GM19468 (cell line): ENCODE data around the gene DLX5.

ENCODE experiments used
- ATAC-seq: cut with Tn5 transposase; IDR thresholded peaks from one replicate; pipeline ENCODE4 v1.9.1; 2021; ENCODE audit warnings: mild to moderate bottlenecking, moderate library complexity, moderate number of reproducible peaks; ENCODE audit not compliant: unreplicated experiment; ENCODE audit errors: extremely low read depth

DLX5 gene

DNA sequence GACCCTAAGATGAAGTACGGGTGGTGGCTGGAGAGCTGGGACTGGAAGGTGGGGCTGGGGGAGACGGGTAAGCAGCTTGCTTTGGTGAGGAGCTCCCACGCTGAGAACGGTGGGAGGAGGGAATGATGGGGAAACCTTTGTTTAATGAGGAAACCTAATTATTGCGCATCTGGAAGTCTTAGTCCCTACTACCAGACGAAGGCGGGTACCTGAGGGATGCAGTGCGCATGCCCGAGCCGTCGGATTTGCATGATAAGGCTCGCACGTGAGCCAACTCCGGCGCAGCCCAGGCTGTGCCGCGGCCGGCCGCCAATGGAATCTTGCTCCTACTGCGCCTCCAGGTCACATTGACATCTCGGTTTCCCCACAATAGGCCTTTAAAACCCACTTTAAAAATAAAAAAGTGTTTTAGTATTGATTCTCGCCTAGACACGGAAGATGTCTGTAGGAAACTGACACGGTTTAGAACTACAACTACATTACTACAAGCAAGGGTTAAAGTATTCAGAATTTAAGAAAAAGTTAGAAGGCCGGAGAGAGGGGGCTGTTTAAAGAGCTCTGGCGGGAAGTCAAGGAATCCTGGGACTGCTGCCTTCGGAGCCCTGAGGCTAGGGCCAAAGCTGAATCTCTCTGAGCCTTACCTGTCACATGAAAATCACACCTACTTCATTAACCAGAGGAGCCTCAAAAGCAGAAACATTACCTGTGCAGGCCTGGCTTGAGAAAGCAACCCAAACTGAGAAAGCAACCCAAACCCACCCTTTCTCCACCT, 31.4 kb downstream of the DLX5 start:
- ATAC-seq: no peak

DNA sequence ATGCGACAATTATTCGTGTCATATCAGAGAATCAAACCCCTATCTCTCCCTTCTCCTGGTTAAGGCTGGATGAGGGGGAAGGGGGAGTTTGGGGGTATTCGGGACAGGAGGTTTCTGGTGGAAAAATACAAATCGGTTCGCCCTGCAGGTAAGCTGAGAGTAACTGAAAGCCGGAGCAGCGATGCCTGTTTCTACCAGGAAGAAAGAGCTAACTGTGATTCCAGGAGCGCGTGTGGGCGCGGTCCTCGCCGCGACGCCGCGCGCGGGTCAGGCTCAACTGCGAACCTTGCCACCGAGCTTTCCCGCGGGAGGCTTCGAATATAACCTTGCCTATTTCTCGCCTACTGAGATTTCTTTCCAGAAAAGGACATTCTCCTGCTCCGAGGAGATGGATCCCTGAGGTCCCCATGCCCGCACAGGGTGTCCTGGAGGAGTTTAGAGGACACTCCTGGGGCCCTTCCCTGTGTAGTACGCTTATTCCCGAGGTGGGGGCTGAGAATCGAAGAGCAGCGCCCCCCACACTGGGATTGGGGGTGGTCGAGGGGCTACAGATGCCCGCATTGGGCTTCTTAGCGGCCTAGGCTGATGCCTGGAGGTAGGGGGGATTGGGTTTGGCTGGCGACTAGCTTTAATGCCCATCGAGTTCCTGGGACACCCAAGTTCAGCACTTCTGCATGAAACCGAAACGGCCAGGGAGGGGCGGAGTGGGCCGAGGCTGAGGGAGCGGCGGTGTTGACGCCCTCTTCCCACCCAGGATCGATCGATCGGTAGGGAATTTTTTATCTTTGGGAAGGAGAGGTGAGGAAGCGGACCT, 32.2 kb downstream of the DLX5 start:
- ATAC-seq: no peak

DNA sequence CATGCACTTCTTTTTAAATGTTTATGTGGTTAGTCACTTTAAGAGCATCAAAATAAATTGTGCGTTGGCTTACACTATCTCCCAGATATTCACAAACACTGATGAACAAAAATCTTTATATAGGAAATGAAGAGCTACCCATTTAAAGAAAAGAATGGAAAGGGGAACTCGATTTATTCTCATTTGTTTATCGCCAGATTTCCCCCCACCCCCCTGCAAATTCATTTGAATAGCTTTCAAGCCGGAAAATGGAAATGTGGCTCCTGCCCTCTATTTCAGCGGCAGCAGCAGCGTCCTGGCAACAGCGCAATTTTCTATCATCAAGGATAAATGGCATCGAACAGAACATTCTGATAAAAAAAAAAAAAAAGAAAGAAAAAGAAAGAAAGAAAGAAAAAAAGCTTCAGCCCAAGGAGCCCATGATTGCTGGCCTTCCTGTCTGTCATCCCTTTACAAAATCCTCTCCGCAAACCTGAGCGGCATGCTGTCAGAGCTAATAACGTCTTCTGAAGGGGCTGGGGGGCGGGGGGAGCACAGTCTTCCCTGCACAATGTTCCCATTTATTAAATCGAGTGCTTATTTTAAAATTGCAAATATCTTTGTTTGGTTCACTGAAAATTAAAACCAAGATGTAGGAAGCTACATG, 33.0 kb downstream of the DLX5 start:
- no peak for ATAC-seq

DNA sequence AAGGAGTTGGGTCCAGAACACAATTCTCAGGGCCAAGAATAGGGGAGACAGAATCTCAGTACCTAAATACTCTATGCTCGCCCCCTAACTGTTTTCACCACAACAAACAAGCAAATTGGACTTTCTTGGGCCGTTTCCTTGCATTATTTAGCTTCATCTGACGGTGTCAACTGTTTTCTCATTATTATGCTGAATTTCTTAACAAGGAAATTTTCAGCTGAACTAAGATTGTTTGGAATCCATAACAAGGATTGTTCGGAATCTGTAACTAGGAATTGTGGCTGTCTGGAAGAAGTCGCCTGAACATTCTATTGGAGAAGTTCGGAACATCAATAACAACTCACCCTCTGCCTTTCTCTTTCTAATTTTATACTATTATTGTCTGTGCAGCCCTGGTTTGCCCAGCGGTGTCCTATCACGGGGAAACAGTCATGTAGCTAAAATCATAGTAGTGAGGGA, 34.7 kb downstream of the DLX5 start:
- no peak for ATAC-seq

DNA sequence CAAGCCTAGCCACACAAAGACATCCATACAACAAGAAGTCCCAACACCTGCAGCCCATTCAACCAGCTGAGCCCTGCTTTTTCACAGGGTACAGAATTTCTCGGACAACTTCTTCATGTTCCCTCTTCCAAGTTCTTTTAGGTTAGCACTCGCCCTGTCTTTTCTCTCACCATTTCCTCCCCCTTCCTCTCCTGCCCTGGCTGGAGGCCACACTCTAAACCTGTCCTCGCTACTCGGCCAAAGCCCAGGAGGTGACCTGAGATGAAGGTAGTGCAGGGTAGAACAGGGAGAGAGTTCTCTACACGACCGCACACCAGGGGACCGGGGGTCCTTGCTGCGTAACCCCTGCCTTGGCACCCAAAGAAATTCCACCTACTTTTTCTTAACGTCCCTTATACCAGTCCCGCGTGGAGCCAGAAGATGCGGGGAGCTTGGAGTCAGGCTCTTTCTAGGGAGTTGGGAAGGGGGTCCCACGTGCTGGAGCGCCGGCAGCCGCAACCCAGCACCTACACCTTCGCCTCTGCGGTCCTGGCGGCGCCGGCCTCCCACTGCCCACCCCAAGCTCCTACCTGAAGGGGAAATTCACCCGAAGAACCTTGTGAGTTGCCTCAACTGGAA, 35.3 kb downstream of the DLX5 start:
- no peak for ATAC-seq

DNA sequence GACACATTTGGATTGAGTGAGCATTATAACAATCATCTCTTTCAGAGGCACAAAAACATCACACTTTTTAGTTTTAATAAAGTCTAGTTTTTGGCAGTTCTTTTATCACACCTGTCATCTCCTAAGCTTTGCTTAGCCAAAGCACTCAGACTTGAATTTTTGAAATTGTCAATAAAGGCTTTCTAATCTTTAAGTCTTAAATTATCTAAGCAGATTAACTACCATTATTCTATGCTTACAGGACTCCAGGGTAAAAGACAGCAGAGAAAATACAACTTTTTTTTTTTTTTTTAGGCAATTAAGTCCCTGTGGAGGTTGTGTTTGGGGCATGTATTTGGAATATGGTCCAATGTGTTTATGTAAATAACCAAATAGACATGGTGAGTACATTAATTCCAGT, 36.9 kb downstream of the DLX5 start:
- no peak for ATAC-seq

DNA sequence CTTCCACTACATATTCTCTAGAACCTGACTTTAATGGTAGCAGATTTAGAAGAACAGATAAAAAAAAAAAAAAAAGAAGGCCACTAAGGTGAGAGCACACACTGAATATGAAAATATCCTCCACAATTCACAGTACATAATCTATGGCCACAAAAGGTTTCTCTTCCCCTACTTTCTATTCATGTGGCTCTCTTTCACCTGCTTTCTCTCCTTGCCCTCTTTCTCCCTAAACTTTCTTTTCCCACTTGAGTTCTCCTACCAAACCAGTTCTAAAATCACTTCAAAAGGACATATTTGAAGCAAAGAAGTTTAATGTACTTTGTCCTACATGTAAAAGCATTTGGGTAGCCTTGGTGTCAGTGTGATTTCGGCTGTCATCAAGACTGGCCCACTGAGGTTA, 37.7 kb downstream of the DLX5 start:
- no peak for ATAC-seq

DNA sequence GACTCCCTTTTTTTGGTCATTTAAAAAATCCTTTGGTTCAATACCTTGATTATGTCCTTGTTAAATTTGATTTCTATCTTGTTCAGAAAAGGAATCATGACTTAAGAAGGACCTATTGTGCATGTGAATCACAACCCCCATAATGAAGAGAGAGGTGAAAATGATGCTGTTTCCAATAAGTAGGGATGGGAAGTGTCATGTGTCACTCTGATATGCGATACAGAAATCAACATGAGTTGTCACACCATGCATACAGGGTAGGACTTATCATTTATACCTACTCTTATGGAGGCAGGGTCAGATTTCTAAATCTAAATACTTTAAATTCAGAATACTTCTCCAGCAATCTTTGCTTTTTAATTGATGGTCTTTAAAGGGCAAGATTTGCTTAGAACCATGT, 38.6 kb downstream of the DLX5 start:
- no peak for ATAC-seq

DNA sequence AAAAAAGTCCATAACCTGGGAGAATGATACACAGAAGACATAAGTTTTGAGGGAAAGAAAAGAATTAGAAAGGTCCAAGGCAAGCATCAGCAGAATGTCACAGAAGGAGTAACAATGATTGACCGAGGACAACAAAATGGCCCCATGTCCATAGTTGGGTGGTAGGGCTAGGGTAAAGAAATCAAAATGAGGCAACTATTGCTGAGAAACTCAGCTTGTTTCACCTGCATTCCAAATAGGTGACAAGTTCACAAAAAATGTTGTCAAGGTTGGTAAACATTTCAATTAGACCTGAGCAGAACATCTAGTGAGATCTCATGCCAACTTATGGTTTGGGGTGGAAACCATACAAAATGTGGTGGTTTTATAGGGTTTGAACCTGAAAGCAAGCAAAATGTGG, 42.0 kb downstream of the DLX5 start:
- no peak for ATAC-seq

DNA sequence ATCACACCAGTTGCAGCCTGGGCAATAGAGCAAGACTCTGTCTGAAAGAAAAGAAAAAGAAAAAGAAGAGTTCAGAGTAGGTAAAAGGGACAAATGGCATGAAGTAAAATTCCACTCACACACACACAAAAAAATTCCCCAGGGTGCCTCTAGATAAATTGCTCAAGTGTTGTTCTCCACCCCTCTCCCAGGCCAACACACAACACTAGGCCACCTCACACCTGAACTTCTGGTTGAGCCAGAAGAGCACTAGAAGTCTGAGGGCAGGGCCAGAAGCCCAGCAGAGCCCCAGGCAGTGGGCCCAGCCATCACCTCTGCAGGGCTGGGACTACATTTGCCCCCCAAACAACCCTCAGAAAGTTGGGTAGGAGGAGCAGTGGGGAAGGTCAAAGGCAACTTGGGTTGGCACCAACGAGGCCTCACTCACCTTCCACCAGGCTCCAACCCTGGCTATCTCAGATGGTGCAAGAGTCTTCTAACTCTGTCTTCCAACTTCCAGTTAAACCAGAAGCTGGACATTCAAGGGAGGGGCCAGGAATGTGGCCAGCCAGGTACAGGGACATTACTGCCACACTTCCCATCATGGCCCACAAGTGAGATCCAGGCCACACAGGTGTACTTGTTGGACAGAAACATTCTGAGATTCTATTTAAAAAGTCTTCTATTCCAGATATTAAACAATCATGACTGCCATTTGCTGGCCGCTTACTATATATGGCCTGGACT, 44.9 kb downstream of the DLX5 start:
- no peak for ATAC-seq

DNA sequence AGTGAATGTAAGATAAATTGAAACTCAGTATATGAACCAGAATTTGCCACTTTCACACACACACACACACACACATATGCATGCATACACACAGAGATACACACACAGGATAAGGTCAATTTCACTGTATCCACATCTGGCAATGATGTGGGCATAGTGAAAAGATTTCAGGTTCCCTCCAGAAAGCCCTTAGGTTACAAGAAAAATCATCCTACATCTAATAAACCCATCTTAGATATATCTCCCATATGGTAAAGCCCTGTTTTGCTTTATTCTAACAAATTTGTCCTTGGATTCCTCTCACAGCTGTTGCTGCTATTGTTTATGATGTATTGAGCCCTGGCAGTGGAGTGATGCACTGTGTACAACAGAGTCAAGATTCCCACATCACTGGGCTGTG, 47.2 kb downstream of the DLX5 start:
- no peak for ATAC-seq

DNA sequence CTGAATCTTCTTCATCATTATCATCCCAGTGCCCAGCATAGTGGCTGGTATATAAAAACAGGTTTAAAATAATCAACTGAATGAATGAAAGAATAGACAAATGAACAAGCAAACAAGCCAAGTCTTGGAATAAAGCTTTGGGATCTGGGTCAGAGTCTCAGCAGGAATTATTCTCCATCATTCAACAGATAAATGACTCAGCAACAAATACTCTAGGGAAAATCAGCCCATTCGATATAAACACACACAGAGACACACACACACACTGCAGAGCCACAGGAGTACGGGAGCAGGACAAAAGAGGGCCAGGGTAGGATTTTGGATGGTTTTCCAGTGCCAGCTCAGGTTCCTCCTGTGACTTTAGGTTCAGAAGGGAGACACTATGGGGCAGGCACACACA, 48.5 kb downstream of the DLX5 start:
- ATAC-seq: no peak

DNA sequence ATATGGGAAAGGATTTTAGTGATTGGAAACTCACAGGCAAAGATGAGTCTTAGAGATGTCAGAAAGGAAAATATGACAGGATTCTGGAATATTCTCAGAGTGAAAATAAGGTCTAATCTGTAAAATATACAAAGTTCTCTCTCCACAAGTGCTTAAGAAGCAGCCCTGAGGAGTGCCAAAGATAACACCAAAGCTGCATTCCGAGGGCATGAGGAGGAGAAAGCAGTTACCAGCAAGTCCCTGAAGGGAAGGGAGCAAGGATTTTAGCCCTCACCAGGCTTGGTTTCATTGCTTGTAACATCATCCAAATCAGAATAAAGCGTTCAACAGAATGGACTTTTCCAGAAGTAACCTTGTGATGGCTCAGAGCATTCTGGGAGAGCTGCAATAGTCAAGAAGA, 50.6 kb downstream of the DLX5 start:
- ATAC-seq: no peak

DNA sequence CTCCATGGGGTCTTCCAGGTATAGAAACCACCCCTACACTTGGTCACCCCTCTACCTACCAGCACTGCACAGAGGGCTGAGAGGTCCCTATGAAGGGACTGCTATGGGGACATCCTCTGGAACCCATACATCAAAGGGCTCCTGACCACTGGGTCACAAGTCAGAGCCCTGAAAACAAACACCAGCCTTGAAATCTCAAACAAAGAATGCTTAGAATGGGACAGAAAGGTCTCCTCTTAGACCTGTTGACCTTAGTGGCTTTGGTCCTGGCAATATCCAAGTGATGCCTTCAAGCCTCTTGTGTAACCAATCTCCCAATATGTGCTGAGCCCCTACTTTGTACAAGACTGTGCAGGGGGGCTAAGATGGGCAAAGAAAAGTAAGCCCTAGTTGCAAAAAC, 53.9 kb downstream of the DLX5 start:
- no peak for ATAC-seq
